Astrocyte (in vitro differentiated cells and primary cell): ENCODE measurements around the gene PTGR1. TPM values are rescaled to one million over a fixed set of nuclear protein-coding genes. Genes with fewer than 3 reads are reported as not detected.

Experiments
- DNase-seq: peaks from one replicate; pipeline ENCODE4 v3.0.0-alpha.2; 2010; ENCODE audit warnings: low read depth
- FAIRE-seq: peaks from 2 replicates; lab custom pipeline; 2011; peaks lifted over from hg19 to GRCh38; lab: Jason Lieb, UNC
- H2AFZ ChIP-seq: 2 replicates; pipeline ENCODE4 v1.6.0; 2012; ENCODE audit warnings: low read depth, low read length, inconsistent platforms
- H3K27ac ChIP-seq: 2 replicates; pipeline ENCODE4 v1.5.1; 2011; ENCODE audit warnings: low read depth, low read length, inconsistent platforms
- H3K27me3 ChIP-seq: 2 replicates; pipeline ENCODE4 v1.6.0; 2011; ENCODE audit warnings: low read length, inconsistent platforms; ENCODE audit not compliant: insufficient read depth
- H3K36me3 ChIP-seq: 2 replicates; pipeline ENCODE4 v1.5.1; 2011; ENCODE audit warnings: low read length, inconsistent platforms; ENCODE audit not compliant: insufficient read depth
- H3K4me1 ChIP-seq: 2 replicates; pipeline ENCODE4 v1.5.1; 2011; ENCODE audit warnings: low read length, inconsistent platforms; ENCODE audit not compliant: insufficient read depth
- H3K4me2 ChIP-seq: 2 replicates; pipeline ENCODE4 v1.6.0; 2012; ENCODE audit warnings: low read length, inconsistent platforms
- H3K4me3 ChIP-seq: 2 replicates; pipeline ENCODE4 v1.5.1; 2011; ENCODE audit warnings: low read depth, mild to moderate bottlenecking, low read length, inconsistent platforms; ENCODE audit not compliant: insufficient read depth
- H3K79me2 ChIP-seq: 2 replicates; pipeline ENCODE4 v1.6.0; 2012; ENCODE audit warnings: mild to moderate bottlenecking, low read length, inconsistent platforms; ENCODE audit not compliant: insufficient read depth
- H3K9ac ChIP-seq: 2 replicates; pipeline ENCODE4 v1.6.0; 2012; ENCODE audit warnings: mild to moderate bottlenecking, low read length, inconsistent platforms
- H3K9me3 ChIP-seq: 2 replicates; pipeline ENCODE4 v1.5.1; 2012; ENCODE audit warnings: low read depth, mild to moderate bottlenecking, low read length, inconsistent platforms; ENCODE audit not compliant: insufficient read depth
- H4K20me1 ChIP-seq: 2 replicates; pipeline ENCODE4 v1.6.0; 2012; ENCODE audit warnings: low read length, inconsistent platforms; ENCODE audit not compliant: insufficient read depth
- H3K27ac Mint-ChIP-seq: one replicate; pipeline ENCODE4 v1.8.0; 2021; ENCODE audit warnings: mild to moderate bottlenecking, mixed read lengths; ENCODE audit not compliant: unreplicated experiment
- H3K27me3 Mint-ChIP-seq: one replicate; pipeline ENCODE4 v1.8.0; 2021; ENCODE audit warnings: low read depth, mixed read lengths; ENCODE audit not compliant: unreplicated experiment
- H3K36me3 Mint-ChIP-seq: one replicate; pipeline ENCODE4 v1.8.0; 2021; ENCODE audit warnings: low read depth, mixed read lengths; ENCODE audit not compliant: unreplicated experiment
- H3K4me1 Mint-ChIP-seq: one replicate; pipeline ENCODE4 v1.8.0; 2021; ENCODE audit warnings: low read depth, mixed read lengths; ENCODE audit not compliant: unreplicated experiment
- H3K4me3 Mint-ChIP-seq: one replicate; pipeline ENCODE4 v1.8.0; 2021; ENCODE audit warnings: mild to moderate bottlenecking, moderate library complexity, mixed read lengths; ENCODE audit not compliant: unreplicated experiment
- H3K9me3 Mint-ChIP-seq: one replicate; pipeline ENCODE4 v1.8.0; 2021; ENCODE audit warnings: mild to moderate bottlenecking, mixed read lengths; ENCODE audit not compliant: unreplicated experiment
- EZH2 ChIP-seq: IDR thresholded peaks from 2 replicates; pipeline ENCODE4 v1.6.1; 2012; ENCODE audit warnings: mild to moderate bottlenecking, low read length, inconsistent platforms; ENCODE audit not compliant: insufficient read depth
- total RNA-seq: library from RNA; stranded (reverse); gene quantifications from 2 replicates; pipeline ENCODE4 v1.2.1, GENCODE V29; 2021
- TF ChIP-seq, protein P1 (sequence below): IDR thresholded peaks from 2 replicates; pipeline ENCODE4 v1.5.1; 2011; ENCODE audit warnings: low read depth, mild to moderate bottlenecking, inconsistent platforms, low read length, moderate library complexity; ENCODE audit not compliant: insufficient read depth

The PTGR1 gene
- total RNA-seq, 1 donor from 2014 or later: 43.5 TPM

DNA sequence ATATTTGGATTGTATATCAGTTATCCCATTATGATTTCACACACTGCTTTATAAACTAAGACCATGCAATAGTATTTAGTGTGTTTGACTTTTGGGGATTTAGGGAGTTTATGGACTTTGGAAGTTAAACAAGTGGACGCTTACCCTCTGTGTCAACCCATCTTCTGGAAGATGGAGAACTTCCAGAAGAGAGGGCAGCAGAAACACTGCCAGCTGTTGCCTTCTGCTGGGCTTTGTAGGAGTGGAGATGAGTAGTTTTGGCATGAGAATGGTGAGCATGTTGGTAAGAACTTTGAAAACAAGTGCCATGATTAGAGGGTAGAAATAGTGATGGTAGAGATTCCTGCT is 33.9 kb upstream of the PTGR1 start:
- Histone ChIP-seq H4K20me1 (peaks cover 66% of the 10 kb centered on the region), H3K27ac (no peak overlapping the region), H2AFZ (no peak overlapping the region), H3K4me2 (peak overlapping the region; percentile 88), H3K4me3 (no peak overlapping the region), H3K36me3 (no peaks in the 10 kb centered on the region), H3K79me2 (peaks cover 71% of the 10 kb centered on the region), H3K9ac (no peak overlapping the region), H3K27me3 (no peaks in the 10 kb centered on the region), H3K4me1 (peaks cover 13% of the 10 kb centered on the region), H3K9me3 (no peaks in the 10 kb centered on the region)
- no peak for TF ChIP-seq EZH2
- TF ChIP-seq, protein P1, sequence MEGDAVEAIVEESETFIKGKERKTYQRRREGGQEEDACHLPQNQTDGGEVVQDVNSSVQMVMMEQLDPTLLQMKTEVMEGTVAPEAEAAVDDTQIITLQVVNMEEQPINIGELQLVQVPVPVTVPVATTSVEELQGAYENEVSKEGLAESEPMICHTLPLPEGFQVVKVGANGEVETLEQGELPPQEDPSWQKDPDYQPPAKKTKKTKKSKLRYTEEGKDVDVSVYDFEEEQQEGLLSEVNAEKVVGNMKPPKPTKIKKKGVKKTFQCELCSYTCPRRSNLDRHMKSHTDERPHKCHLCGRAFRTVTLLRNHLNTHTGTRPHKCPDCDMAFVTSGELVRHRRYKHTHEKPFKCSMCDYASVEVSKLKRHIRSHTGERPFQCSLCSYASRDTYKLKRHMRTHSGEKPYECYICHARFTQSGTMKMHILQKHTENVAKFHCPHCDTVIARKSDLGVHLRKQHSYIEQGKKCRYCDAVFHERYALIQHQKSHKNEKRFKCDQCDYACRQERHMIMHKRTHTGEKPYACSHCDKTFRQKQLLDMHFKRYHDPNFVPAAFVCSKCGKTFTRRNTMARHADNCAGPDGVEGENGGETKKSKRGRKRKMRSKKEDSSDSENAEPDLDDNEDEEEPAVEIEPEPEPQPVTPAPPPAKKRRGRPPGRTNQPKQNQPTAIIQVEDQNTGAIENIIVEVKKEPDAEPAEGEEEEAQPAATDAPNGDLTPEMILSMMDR: no peak
- Mint-ChIP-seq H3K27me3 (no peaks in the 10 kb centered on the region), H3K36me3 (no peaks in the 10 kb centered on the region), H3K4me1 (peaks cover 24% of the 10 kb centered on the region), H3K4me3 (peak overlapping the region; percentile 92), H3K27ac (no peak overlapping the region), H3K9me3 (no peaks in the 10 kb centered on the region)
- DNase-seq (no peak), FAIRE-seq (no peak)

DNA sequence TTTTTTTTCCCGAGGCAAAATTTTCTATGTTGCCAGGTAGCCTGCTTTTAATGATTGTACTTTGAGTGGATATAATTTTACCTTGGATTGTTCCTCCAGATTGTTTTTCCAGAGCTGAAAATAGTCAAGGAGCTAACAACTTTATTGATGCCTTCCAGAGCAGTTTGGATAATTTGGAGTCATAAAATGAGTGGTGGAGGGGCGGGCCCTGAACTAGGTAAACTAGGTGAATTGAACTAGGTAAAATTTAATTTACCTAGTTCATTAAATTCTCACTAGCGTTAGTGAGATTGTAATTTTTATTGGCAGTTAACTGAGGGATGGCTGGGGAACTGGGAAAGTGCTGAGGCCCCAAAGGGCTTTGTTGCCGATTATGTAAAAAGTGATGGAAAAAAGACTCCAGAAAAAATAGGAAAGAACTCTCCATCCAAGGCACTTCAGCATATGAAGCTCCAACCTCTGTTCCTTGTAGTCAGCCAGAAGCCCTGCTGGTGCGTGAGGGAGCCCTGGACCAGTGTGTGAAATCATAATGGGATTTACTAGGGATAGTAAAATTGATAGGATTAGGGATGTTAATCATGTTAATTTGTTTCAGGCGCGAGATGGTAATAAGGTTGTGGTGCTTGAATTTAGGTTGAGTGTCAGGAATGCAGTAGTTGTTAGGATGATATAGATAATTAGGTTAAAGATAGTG is 33.4 kb upstream of the PTGR1 start:
- Histone ChIP-seq H4K20me1 (peaks cover 60% of the 10 kb centered on the region), H3K27ac (no peak overlapping the region), H3K27me3 (no peaks in the 10 kb centered on the region), H3K4me1 (peaks cover 13% of the 10 kb centered on the region), H3K9me3 (no peaks in the 10 kb centered on the region), H3K79me2 (peaks cover 66% of the 10 kb centered on the region), H3K4me3 (peak overlapping the region; percentile 99), H3K36me3 (no peaks in the 10 kb centered on the region), H3K9ac (peak overlapping the region; percentile 95), H3K4me2 (peak overlapping the region; percentile 88), H2AFZ (no peak overlapping the region)
- Mint-ChIP-seq H3K4me3 (peak overlapping the region; percentile 92), H3K36me3 (no peaks in the 10 kb centered on the region), H3K27me3 (no peaks in the 10 kb centered on the region), H3K27ac (no peak overlapping the region), H3K9me3 (no peaks in the 10 kb centered on the region), H3K4me1 (peaks cover 24% of the 10 kb centered on the region)
- DNase-seq (no peak), FAIRE-seq (no peak)
- TF ChIP-seq, protein P1: no peak
- TF ChIP-seq EZH2: no peak

GRCh38 chr9:111632060-111632459 is 32.6 kb upstream of the PTGR1 start:
- H4K20me1 ChIP-seq: peaks cover 53% of the 10 kb centered on the region
- DNase-seq (no peak), FAIRE-seq (no peak)
- no peak for TF ChIP-seq EZH2
- TF ChIP-seq, protein P1: no peak
- Mint-ChIP-seq H3K4me3 (peak overlapping the region; percentile 92), H3K27ac (peak overlapping the region; percentile 84), H3K4me1 (peaks cover 24% of the 10 kb centered on the region), H3K9me3 (no peaks in the 10 kb centered on the region), H3K36me3 (no peaks in the 10 kb centered on the region), H3K27me3 (no peaks in the 10 kb centered on the region)
- peaks cover 13% of the 10 kb centered on the region for H3K4me1 ChIP-seq
- no peaks in the 10 kb centered on the region for H3K27me3 ChIP-seq
- H3K9ac ChIP-seq: peak overlapping the region; percentile 95
- H3K4me2 ChIP-seq: peak overlapping the region; percentile 88
- H3K4me3 ChIP-seq: peak overlapping the region; percentile 99
- peaks cover 58% of the 10 kb centered on the region for H3K79me2 ChIP-seq
- H3K36me3 ChIP-seq: no peaks in the 10 kb centered on the region
- H3K9me3 ChIP-seq: no peaks in the 10 kb centered on the region
- H3K27ac ChIP-seq: peak overlapping the region; percentile 85
- no peak overlapping the region for H2AFZ ChIP-seq
